ENCODE data around the gene BNIP5.
A peak's percentile ranks its signal among the peaks of the same experiment; 100 is the strongest.
"Not testable (repeated sequence)": the region's sequence is repeated elsewhere in the genome, so short reads cannot be mapped to it uniquely, and the experiment has no call there.

The BNIP5 gene

GRCh38 chr6:36343109-36343680 is 6.5 kb upstream of the BNIP5 start:
- no peak for DNase-seq (ENCODE audit: low read depth in 2 of 2)

- DNase-seq (ENCODE audit: low read depth in 2 of 2): peak; percentile 45 to 49
Measured at GRCh38 chr6:36340618-36341454, 4.1 kb upstream of the BNIP5 start.

- DNase-seq (ENCODE audit: low read depth in 2 of 2): no peak
Measured at GRCh38 chr6:36340306-36340617, 3.6 kb upstream of the BNIP5 start.

GRCh38 chr6:36339146-36339545 is 2.5 kb upstream of the BNIP5 start:
- DNase-seq (ENCODE audit: low read depth in 2 of 2): no peak

- DNase-seq (ENCODE audit: low read depth in 2 of 2): not testable (repeated sequence)
Measured at GRCh38 chr6:36338223-36338622, 1.5 kb upstream of the BNIP5 start.

GRCh38 chr6:36337814-36338213 is 1.1 kb upstream of the BNIP5 start:
- no peak for DNase-seq (ENCODE audit: low read depth in 2 of 2)

GRCh38 chr6:36336208-36336710 is 429 bp downstream of the BNIP5 start:
- no peak for DNase-seq (ENCODE audit: low read depth in 2 of 2)

GRCh38 chr6:36335465-36336207 is 1.1 kb downstream of the BNIP5 start:
- DNase-seq (ENCODE audit: low read depth in 2 of 2): no peak

GRCh38 chr6:36334832-36335459 is 1.7 kb downstream of the BNIP5 start:
- DNase-seq (ENCODE audit: low read depth in 2 of 2): no peak

GRCh38 chr6:36333931-36334725 is 2.6 kb downstream of the BNIP5 start:
- no peak for DNase-seq (ENCODE audit: low read depth in 2 of 2)

- DNase-seq (ENCODE audit: low read depth in 2 of 2): no peak
Measured at GRCh38 chr6:36333171-36333895, 3.4 kb downstream of the BNIP5 start.

GRCh38 chr6:36331381-36331780 is 5.3 kb downstream of the BNIP5 start:
- DNase-seq (ENCODE audit: low read depth in 2 of 2): no peak

GRCh38 chr6:36330366-36330765 is 6.3 kb downstream of the BNIP5 start:
- no peak for DNase-seq (ENCODE audit: low read depth in 2 of 2)

GRCh38 chr6:36329798-36330291 is 6.8 kb downstream of the BNIP5 start:
- no peak for DNase-seq (ENCODE audit: low read depth in 2 of 2)

GRCh38 chr6:36328600-36328999 is 8.1 kb downstream of the BNIP5 start:
- no peak for DNase-seq (ENCODE audit: low read depth in 2 of 2)

- no peak for DNase-seq (ENCODE audit: low read depth in 2 of 2)
Measured at GRCh38 chr6:36327919-36328236, 8.8 kb downstream of the BNIP5 start.

- DNase-seq (ENCODE audit: low read depth in 2 of 2): no peak
Measured at GRCh38 chr6:36327226-36327918, 9.3 kb downstream of the BNIP5 start.

- DNase-seq (ENCODE audit: low read depth in 2 of 2): no peak
Measured at GRCh38 chr6:36326356-36326995, 10.2 kb downstream of the BNIP5 start.

GRCh38 chr6:36324715-36325114 is 12.0 kb downstream of the BNIP5 start:
- DNase-seq (ENCODE audit: low read depth in 2 of 2): no peak

- DNase-seq (ENCODE audit: low read depth in 2 of 2): no peak
Measured at GRCh38 chr6:36324191-36324590, 12.5 kb downstream of the BNIP5 start.
